GM13976 (cell line): ENCODE results near the gene NUP214.

ENCODE experiments used
- DNase-seq: peaks from one replicate; pipeline ENCODE4 v3.0.0; 2012; ENCODE audit warnings: low spot score
- in situ Hi-C: fragments of 300-500 bp; cut with MboI; formaldehyde crosslinking; loops from one replicate; pipeline ENCODE4 v1.12.0; 2022; ENCODE audit warnings: low sequenced_read_pairs, mixed read lengths, inconsistent platforms; ENCODE audit not compliant: unreplicated experiment
- TF ChIP-seq, protein P1 (sequence below): IDR thresholded peaks from 2 replicates; pipeline ENCODE4 v1.5.1; 2012; ENCODE audit warnings: borderline replicate concordance, mild to moderate bottlenecking; ENCODE audit not compliant: insufficient read depth; ENCODE audit errors: extremely low read depth, missing control alignments, control extremely low read depth

The NUP214 gene

GRCh38 chr9:131122158-131122557 is 3.2 kb upstream of the NUP214 start:
- TF ChIP-seq, protein P1, sequence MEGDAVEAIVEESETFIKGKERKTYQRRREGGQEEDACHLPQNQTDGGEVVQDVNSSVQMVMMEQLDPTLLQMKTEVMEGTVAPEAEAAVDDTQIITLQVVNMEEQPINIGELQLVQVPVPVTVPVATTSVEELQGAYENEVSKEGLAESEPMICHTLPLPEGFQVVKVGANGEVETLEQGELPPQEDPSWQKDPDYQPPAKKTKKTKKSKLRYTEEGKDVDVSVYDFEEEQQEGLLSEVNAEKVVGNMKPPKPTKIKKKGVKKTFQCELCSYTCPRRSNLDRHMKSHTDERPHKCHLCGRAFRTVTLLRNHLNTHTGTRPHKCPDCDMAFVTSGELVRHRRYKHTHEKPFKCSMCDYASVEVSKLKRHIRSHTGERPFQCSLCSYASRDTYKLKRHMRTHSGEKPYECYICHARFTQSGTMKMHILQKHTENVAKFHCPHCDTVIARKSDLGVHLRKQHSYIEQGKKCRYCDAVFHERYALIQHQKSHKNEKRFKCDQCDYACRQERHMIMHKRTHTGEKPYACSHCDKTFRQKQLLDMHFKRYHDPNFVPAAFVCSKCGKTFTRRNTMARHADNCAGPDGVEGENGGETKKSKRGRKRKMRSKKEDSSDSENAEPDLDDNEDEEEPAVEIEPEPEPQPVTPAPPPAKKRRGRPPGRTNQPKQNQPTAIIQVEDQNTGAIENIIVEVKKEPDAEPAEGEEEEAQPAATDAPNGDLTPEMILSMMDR: no peak
- DNase-seq: no peak
- in situ Hi-C loops: no loop called here

- TF ChIP-seq, protein P1: no peak
- no peak for DNase-seq
- in situ Hi-C loops: no loop called here
These were observed 423 bp upstream of the NUP214 start for GRCh38 chr9:131125038-131125287.

DNA sequence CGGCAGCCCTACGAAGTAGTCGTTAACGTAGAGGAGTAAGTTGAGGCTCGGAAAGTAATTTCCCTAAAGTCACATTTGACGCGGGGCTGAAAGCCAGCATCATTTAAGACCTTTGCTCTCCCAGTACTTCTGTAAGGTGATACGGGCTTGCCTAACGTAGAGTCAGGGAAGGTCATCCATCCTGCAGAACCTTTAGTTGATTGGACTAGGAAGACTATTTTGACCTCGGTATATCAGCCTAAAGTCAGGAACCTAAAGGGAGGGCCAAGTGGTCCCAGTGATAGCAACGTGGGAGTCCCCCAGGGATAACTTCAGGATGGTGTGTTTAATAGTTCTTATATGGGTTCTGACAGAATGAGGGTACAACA is 657 bp downstream of the NUP214 start:
- in situ Hi-C loops: no loop called here
- TF ChIP-seq, protein P1: no peak
- no peak for DNase-seq

DNA sequence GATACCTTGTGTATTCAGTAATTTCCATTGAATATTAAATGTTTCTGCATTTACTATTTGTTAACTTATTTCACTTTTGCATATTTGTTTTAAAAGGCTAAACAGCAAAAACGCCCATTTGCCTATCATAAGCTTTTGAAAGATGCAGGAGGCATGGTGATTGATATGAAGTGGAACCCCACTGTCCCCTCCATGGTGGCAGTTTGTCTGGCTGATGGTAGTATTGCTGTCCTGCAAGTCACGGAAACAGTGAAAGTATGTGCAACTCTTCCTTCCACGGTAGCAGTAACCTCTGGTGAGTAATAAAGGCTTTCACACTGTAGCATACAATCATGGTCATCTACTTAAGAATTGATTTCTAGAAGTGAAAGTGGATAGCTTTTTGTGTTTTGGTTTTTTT is 3.8 kb downstream of the NUP214 start:
- in situ Hi-C loops: no loop called here
- TF ChIP-seq, protein P1: no peak

GRCh38 chr9:131138676-131139075 is 13.3 kb downstream of the NUP214 start:
- no peak for DNase-seq
- in situ Hi-C loops: no loop called here
- TF ChIP-seq, protein P1: no peak

More for the DNA sequence above, 3.8 kb downstream of the NUP214 start:
- DNase-seq: no peak

DNA sequence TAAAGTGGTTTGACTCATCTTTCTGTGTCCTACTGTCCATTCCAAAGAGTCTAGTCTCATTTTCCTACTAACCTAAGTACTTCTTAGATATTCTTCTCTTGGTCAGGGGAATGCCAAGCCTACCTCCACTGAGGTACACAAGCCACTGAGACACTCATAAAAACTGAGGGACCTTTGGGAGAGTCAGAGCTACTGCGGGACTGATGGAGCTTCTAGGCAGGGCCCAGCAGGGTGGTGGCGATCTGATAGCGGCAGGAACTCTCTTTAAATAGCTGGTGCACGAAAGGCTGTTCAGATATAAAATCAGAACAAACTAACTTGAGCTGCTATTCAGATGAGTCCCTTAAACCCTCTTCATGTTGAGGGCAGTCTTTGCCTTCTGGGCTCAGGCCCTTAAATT is 14.7 kb downstream of the NUP214 start:
- no peak for DNase-seq
- TF ChIP-seq, protein P1: no peak
- in situ Hi-C loops: no loop called here

DNA sequence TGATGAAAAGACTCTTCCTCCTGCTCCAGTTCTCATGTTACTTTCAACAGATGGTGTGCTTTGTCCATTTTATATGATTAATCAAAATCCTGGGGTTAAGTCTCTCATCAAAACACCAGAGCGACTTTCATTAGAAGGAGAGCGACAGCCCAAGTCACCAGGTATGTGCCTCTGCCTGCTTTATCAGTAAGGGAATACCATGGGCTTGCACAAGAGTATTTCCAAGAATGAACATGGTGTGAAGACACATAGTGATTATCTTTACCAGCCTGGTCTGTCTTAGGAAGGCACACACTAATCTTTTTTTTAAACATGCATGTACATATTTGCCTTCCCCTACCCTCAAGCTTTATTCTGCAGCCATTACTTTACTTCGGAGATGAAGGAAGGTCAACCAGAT is 15.2 kb downstream of the NUP214 start:
- in situ Hi-C loops: no loop called here
- TF ChIP-seq, protein P1: no peak
- DNase-seq: no peak
